Smooth muscle cell of the pulmonary artery (primary cell): ENCODE measurements around the gene CD3G. TPM values are rescaled to one million over a fixed set of nuclear protein-coding genes. Genes with fewer than 3 reads are reported as not detected.

ENCODE experiments used
- total RNA-seq: library from RNA; depleted of rRNA; stranded (reverse); fragments of >200 nt; gene quantifications from 2 replicates; pipeline ENCODE4 v1.2.3, GENCODE V29; 2014

Gene CD3G
- not detected in 2 replicates for total RNA-seq

DNA sequence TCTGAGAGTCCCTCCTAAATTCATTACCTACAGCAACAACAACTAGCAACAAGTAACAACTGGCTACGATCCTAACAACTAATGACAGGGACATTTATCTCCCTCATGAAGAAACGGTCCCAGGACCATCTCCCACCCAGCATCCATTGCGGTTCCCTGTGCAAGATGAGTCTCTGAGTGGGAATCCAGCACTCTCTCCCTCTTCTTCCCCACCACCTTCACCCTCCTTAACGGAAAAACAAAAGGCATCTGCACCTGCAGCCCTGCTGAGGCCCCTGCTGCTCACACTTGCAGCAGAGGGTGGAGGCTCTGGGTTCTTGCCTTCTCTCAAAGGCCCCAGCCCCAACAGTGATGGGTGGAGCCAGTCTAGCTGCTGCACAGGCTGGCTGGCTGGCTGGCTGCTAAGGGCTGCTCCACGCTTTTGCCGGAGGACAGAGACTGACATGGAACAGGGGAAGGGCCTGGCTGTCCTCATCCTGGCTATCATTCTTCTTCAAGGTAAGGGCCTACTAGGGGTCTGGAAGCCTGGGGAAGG, at the start of gene CD3G:
TSS of gene CD3G (plus strand) at position 364 of the 535 bp plus-strand sequence. CDS start at position 444, 80 bp downstream.

DNA sequence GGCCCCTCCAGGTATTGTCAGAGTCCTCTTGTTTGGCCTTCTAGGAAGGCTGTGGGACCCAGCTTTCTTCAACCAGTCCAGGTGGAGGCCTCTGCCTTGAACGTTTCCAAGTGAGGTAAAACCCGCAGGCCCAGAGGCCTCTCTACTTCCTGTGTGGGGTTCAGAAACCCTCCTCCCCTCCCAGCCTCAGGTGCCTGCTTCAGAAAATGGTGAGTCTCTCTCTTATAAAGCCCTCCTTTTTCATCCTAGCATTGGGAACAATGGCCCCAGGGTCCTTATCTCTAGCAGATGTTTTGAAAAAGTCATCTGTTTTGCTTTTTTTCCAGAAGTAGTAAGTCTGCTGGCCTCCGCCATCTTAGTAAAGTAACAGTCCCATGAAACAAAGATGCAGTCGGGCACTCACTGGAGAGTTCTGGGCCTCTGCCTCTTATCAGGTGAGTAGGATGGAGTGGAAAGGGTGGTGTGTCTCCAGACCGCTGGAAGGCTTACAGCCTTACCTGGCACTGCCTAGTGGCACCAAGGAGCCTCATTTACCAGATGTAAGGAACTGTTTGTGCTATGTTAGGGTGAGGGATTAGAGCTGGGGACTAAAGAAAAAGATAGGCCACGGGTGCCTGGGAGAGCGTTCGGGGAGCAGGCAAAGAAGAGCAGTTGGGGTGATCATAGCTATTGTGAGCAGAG, 39.4 kb upstream of the CD3G start, which contains the start of gene CD3E:
TSS of gene CD3E (plus strand) at position 163 of the 681 bp plus-strand sequence. CDS start at position 386, 223 bp downstream.

DNA sequence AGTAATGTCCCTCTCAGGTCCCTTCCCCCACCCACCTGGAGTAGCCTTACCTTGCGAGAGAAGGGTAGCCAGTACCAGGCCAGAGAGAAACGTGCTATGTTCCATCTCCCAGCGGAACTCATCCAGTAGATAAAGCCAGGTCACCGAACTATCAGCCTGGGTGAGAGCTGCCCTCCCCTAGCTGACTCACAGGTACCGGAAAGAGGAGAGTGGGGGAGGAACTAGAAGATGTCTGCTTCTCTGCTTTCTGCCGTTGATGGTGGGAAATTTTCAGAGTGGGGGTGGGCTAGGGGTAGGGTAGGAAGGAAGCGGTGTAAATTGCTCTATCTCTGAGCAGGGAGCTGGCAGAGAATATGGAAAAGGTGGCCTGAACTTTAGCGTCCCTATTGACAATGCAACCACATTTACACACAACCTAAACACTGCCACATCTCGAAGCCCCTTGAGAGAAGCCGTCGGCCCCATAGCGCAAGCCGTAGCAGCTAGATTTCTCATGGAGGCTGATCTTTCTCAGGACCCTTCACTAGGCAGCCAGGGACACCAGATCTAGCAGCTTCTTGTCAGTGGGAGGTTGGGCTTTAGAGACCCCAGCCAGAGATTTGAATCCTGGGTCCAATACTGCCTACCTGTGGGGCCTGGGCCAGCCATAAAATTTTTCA, 1.5 kb upstream of the CD3G start, which contains the start of gene CD3D:
TSS of gene CD3D (minus strand) at position 203 of the 659 bp plus-strand sequence. CDS start at position 105, 98 bp downstream.

DNA sequence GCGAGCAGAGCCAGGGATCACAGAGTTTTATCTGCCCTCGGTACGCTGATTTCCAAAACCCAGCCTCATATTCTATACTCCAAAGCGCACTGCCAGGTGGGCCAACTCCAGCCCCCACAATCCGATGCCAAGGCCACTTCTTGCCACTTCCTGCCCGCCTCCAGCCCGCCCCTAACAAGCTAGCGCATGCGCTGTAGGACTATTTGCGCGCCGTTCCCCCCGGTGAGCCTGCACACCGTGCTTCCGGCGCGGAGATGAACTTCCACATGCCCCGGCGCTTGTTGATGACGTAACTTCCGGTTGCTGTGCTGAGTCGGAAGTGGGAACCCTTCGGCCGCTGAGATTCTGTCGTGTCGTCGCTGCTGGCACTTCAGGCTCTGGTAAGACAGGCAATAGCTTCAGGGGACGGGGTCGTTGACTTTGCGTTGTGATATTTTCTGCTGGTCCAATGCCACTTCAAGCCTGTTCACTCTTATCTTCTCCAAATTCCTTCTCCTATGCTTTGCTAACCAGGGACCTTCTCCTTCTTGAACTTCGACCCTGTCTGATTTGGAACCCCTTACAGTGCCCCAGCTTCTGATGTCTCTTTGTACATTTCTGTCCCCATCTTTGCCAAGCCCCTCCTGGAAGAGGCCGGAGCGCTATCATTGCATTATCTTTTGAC, 15.3 kb downstream of the CD3G start, which contains the start of gene UBE4A:
TSS of gene UBE4A (plus strand) at position 306 of the 664 bp plus-strand sequence. CDS start 5,481 bp downstream, outside the sequence.

DNA sequence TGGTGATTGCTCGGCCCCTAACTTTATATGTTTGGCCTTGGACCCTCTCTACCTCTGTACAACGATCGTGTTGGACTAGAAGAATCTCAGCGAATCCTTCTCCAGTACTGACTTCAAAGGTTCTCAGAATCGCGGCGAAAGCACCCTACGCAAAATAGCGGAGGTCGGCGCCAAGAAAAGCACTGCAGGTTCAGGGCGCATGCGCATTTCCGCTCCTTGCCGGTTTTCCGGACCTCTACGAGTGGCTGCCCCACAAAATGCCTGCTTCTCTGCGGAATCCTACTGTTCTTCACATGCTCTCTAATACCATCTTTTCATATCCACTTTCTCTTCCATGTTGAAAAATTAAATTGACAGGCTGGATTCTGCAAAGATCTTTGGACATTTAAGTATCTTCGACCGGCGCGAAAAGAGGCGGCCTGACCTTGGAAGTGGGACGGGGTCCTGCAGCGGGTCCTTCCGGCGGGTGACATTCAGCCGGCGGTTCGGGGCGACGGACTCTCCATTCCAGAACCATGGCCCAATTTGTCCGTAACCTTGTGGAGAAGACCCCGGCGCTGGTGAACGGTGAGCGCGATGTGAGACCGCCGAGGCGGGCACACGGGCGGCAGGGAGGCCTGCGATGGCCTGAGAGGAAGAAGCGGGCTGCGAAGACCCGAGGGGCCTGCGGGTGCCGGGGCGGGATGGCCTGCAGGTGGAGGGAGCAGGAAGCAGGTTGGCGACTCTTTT, 57.2 kb downstream of the CD3G start, which contains the start of gene ATP5MG:
TSS of gene ATP5MG (plus strand) at position 456 of the 729 bp plus-strand sequence. CDS start at position 516, 60 bp downstream.

Other genes with a start within 250 kb of the CD3G start
- 0.07 TPM in 1 of 2 replicates, not detected in the other for gene SCN4B, start 191.5 kb upstream of the CD3G start, total RNA-seq
- 0.03 and 0.13 TPM in 2 replicates for gene SCN2B, start 167.7 kb upstream of the CD3G start, total RNA-seq
- gene JAML, start 119.3 kb upstream of the CD3G start, total RNA-seq, result not detected in 2 replicates
- gene MPZL3, start 92.0 kb upstream of the CD3G start, total RNA-seq, result 0.59 and 1.7 TPM in 2 replicates
- 0.07 and 0.56 TPM in 2 replicates for gene MPZL2, start 80.0 kb upstream of the CD3G start, total RNA-seq
- gene CD3E, start 39.6 kb upstream of the CD3G start, total RNA-seq, result not detected in 2 replicates
- not detected in 2 replicates for gene CD3D, start 1.6 kb upstream of the CD3G start, total RNA-seq
- gene UBE4A, start 15.3 kb downstream of the CD3G start, total RNA-seq, result 36.8 and 40.5 TPM in 2 replicates
- 26.4 and 37.3 TPM in 2 replicates for gene ATP5MG, start 57.3 kb downstream of the CD3G start, total RNA-seq
- 55.1 and 57.6 TPM in 2 replicates for gene KMT2A, start 92.1 kb downstream of the CD3G start, total RNA-seq
- gene TTC36, start 183.1 kb downstream of the CD3G start, total RNA-seq, result 1.3 and 2.1 TPM in 2 replicates
- 16.1 and 28.1 TPM in 2 replicates for gene TMEM25, start 186.8 kb downstream of the CD3G start, total RNA-seq
- gene IFT46, start 221.6 kb downstream of the CD3G start, total RNA-seq, result 17.7 and 22.6 TPM in 2 replicates
- gene ARCN1, start 228.1 kb downstream of the CD3G start, total RNA-seq, result 165 and 189 TPM in 2 replicates